GM18526 (cell line): ENCODE data around the gene HPSE2.

Experiments used
- POLR2A ChIP-seq: IDR thresholded peaks from 3 replicates; pipeline ENCODE4 v1.6.1; 2011; ENCODE audit not compliant: insufficient read length; ENCODE audit errors: extremely low read depth

Gene HPSE2

GRCh38 chr10:98855403-98856189 is 380.1 kb downstream of the HPSE2 start:
- TF ChIP-seq POLR2A, result no peak

- no peak for TF ChIP-seq POLR2A
Measured at GRCh38 chr10:98852686-98853085, 383.0 kb downstream of the HPSE2 start.

GRCh38 chr10:98848361-98848760 is 387.3 kb downstream of the HPSE2 start:
- no peak for TF ChIP-seq POLR2A

- TF ChIP-seq POLR2A, result no peak
Measured at GRCh38 chr10:98846787-98847186, 388.9 kb downstream of the HPSE2 start.

- no peak for TF ChIP-seq POLR2A
Measured at GRCh38 chr10:98833542-98833941, 402.1 kb downstream of the HPSE2 start.

GRCh38 chr10:98832738-98833137 is 402.9 kb downstream of the HPSE2 start:
- no peak for TF ChIP-seq POLR2A

GRCh38 chr10:98832196-98832595 is 403.5 kb downstream of the HPSE2 start:
- no peak for TF ChIP-seq POLR2A

GRCh38 chr10:98831391-98831790 is 404.3 kb downstream of the HPSE2 start:
- TF ChIP-seq POLR2A, result no peak

GRCh38 chr10:98825741-98826140 is 409.9 kb downstream of the HPSE2 start:
- TF ChIP-seq POLR2A, result no peak

- no peak for TF ChIP-seq POLR2A
Measured at GRCh38 chr10:98817396-98817795, 418.3 kb downstream of the HPSE2 start.

GRCh38 chr10:98815039-98815885 is 420.4 kb downstream of the HPSE2 start:
- TF ChIP-seq POLR2A, result no peak

GRCh38 chr10:98814470-98814869 is 421.2 kb downstream of the HPSE2 start:
- no peak for TF ChIP-seq POLR2A

- TF ChIP-seq POLR2A, result no peak
Measured at GRCh38 chr10:98808282-98808892, 427.3 kb downstream of the HPSE2 start.

GRCh38 chr10:98800263-98800662 is 435.4 kb downstream of the HPSE2 start:
- no peak for TF ChIP-seq POLR2A

GRCh38 chr10:98795467-98795866 is 440.2 kb downstream of the HPSE2 start:
- TF ChIP-seq POLR2A, result no peak

GRCh38 chr10:98790817-98791216 is 444.8 kb downstream of the HPSE2 start:
- TF ChIP-seq POLR2A, result no peak
